GM19468 (cell line): ENCODE measurements around the gene GFM2.
"Not testable (repeated sequence)": the region's sequence is repeated elsewhere in the genome, so short reads cannot be mapped to it uniquely, and the experiment has no call there.

Experiments used
- ATAC-seq: cut with Tn5 transposase; IDR thresholded peaks from one replicate; pipeline ENCODE4 v1.9.1; 2021; ENCODE audit warnings: mild to moderate bottlenecking, moderate library complexity, moderate number of reproducible peaks; ENCODE audit not compliant: unreplicated experiment; ENCODE audit errors: extremely low read depth

GFM2 gene

DNA sequence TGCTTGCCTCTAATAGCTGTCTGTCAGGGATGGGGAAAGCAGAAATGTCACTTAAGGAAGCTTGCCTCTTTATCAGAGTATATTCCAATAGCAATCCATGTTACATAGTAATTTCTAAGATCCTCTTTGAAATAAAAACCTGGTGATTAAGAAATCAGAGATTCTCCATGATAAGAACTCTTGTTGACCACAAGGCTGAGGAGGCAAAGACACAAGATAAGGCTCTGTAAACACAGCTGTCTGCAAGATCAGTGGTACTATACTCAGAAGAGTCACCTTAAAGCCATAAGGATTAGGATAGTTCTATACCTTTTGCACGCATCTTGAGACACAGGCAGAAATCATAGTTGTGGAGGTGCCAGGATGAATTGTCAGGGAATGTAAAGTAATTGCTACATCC lies 41.6 kb downstream of the GFM2 start:
- ATAC-seq = no peak

GRCh38 chr5:74722271-74722670 lies 44.6 kb downstream of the GFM2 start:
- no peak for ATAC-seq

- ATAC-seq = no peak
These were observed 49.3 kb downstream of the GFM2 start for GRCh38 chr5:74717596-74717995.

- no peak for ATAC-seq
These were observed 73.7 kb downstream of the GFM2 start for GRCh38 chr5:74693191-74693590.

DNA sequence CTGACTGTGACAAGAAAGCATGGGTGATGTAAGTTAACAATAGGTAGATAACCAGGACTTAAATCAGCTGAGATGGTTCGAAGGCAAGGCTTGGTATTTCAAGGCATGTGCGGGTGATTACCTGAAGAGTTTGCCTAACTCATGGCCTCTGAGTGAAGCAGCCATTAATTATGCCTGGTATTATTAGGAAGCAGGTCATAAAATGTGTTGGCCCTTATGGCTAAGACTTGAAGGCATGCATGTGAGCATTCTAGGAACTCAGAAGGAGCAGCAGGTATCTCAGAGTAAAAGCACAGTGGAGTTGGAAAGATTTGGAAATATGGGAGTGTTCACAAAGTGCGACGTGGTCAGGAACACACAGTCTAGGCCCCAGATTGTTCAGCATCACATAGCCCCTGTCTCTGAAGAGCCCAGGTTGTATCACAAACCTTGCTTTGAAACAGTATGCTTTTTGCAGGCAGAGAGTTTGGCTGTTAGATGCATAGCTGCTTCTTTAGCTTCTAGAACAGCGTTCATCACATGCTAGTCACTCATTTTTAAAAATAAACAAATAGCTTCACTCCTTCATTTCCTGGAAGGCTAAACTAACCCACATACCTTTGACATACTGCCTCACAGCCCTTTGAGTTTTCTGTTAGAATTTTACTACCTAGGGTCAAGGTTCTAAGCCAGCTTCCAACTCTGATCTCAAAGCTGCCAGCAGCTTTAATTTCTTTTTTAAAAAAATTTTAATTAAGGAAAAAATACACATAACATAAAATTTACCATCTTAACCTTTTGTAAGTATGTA lies 79.8 kb downstream of the GFM2 start:
- ATAC-seq = no peak

DNA sequence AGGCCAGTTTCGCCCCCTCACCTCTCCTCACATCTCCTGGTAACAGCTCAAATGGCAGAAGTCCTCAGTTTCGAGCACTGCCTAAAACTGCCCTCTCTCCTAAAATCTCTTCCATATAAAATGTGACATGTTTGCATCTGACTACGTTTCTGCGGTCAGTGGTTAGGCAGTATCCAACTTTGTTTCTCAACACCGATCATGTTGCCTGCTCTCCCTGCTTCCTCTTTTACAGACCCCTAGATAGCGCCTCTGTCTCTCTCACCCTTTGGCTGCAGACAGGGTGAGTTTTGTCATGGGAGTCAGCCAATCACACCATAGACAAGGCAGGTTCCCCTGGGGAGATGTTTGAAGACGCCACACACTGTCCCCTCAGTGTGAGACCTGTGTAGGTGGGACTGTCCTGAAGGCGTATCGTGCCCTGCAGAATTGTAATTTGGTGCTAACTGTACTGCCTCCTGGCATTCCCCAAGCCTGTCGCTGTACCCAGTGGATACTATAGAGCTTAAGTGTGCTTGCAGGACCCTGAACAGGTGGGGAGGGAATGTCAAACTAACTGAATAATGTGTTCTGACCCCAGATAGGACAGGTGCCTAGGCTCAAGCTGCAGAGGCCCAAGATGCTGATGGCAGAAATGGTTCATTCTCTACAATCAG lies 80.8 kb downstream of the GFM2 start:
- ATAC-seq = no peak

- peak; percentile 44 for ATAC-seq
These were observed 81.7 kb downstream of the GFM2 start, which contains the start of gene HEXB for GRCh38 chr5:74684900-74685851. HEXB (plus strand) TSS chr5:74685233; CDS start chr5:74685261, 28 bp downstream.

DNA sequence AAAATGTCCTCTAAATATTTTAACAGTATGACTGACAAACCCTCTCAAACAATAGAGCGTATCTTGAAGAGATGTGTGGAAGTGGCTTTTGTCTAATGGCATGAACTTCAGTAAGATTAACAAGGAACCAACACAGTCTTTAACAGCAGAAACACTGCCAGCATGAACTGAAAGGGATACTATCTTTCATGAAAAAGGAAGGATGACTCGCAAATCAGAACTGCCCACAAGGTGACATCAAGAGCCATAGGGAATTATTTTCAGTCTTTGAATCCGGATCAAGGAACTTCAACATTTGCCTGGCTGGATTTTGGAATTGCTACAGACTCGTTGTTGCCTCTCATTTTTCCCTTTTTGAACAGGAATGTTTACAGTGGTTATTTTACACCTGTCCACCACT lies 87.0 kb downstream of the GFM2 start:
- ATAC-seq = no peak

GRCh38 chr5:74679300-74679699 lies 87.6 kb downstream of the GFM2 start:
- ATAC-seq = not testable (repeated sequence)

DNA sequence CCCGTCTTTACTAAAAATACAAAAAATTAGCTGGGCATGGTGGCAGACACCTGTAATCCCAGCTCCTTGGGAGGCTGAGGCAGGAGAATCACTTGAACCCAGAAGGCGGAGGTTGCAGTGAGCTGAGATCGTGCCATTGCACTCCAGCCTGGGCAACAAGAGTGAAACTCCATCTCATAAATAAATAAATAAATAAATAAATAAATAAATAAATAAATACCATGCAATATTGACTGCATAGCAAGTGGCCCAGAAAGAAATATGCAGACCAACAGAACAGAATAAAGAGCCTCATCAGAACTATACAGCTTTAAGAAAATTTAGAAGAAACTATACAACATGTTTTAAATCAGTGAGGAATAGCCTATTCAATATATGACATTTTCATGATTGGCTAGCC lies 88.8 kb downstream of the GFM2 start:
- ATAC-seq = not testable (repeated sequence)

GRCh38 chr5:74676466-74676865 lies 90.5 kb downstream of the GFM2 start:
- ATAC-seq = not testable (repeated sequence)

- ATAC-seq = no peak
These were observed 93.7 kb downstream of the GFM2 start for GRCh38 chr5:74673011-74673790.

- no peak for ATAC-seq
These were observed 94.6 kb downstream of the GFM2 start for GRCh38 chr5:74672215-74672877.
